C4-2B (cell line): Measurements from ENCODE around the gene TRAF3.

Source experiments
- H3K27ac ChIP-seq: fragments of 450-650 bp; 2 replicates; pipeline ENCODE4 v1.5.1; 2017
- CTCF ChIP-seq: fragments of 450-650 bp; conservative IDR thresholded peaks from 2 replicates; pipeline ENCODE4 v1.5.1; 2017; ENCODE audit warnings: mild to moderate bottlenecking
- ZFX ChIP-seq: fragments of 450-650 bp; IDR thresholded peaks from 2 replicates; pipeline ENCODE4 v1.6.1; 2017

Gene TRAF3

GRCh38 chr14:102781063-102781462, 3.8 kb downstream of the TRAF3 start:
- TF ChIP-seq CTCF (no peak), ZFX (no peak)
- no peak overlapping the region for H3K27ac ChIP-seq

GRCh38 chr14:102782974-102783373, 5.7 kb downstream of the TRAF3 start:
- no peak for TF ChIP-seq ZFX
- TF ChIP-seq CTCF, result no peak
- H3K27ac ChIP-seq, result no peak overlapping the region

GRCh38 chr14:102784892-102785594, 7.8 kb downstream of the TRAF3 start:
- no peak overlapping the region for H3K27ac ChIP-seq
- TF ChIP-seq ZFX (no peak), CTCF (no peak)

- TF ChIP-seq ZFX, result no peak
- no peak for TF ChIP-seq CTCF
- H3K27ac ChIP-seq, result no peak overlapping the region
Observed at GRCh38 chr14:102785595-102785963, 8.3 kb downstream of the TRAF3 start.

GRCh38 chr14:102786768-102787167, 9.5 kb downstream of the TRAF3 start:
- TF ChIP-seq ZFX (no peak), CTCF (no peak)
- no peak overlapping the region for H3K27ac ChIP-seq

- TF ChIP-seq ZFX (no peak), CTCF (no peak)
- no peak overlapping the region for H3K27ac ChIP-seq
Observed at GRCh38 chr14:102789349-102789748, 12.1 kb downstream of the TRAF3 start.

GRCh38 chr14:102793531-102794328, 16.5 kb downstream of the TRAF3 start:
- H3K27ac ChIP-seq, result no peak overlapping the region
- TF ChIP-seq ZFX (no peak), CTCF (no peak)
